IMR-90 (cell line): ENCODE data around the gene PDZRN3. TPM values are rescaled to one million over a fixed set of nuclear protein-coding genes. Genes with fewer than 3 reads are reported as not detected.

Source experiments
- ATAC-seq: fragments of 200-7000 bp; cut with Tn5 transposase; 2 replicates; pipeline ENCODE4 v1.9.1; 2020; ENCODE audit warnings: low read depth, mild to moderate bottlenecking, moderate library complexity
- BruUV-seq: library from RNA; stranded (reverse); fragments of 400-500 nt; replicated peaks from 2 replicates; lab custom pipeline; 2021; lab: Mats Ljungman, UMichigan
- CTCF ChIA-PET: fragments of 300-600 bp; formaldehyde crosslinking; extraction: SDS; loops from one replicate; lab custom pipeline; 2021; ENCODE audit warnings: antibody characterized with exemption; lab: Yijun Ruan, JAX
- POLR2A ChIA-PET: fragments of 300-600 bp; sonication (Branson Sonifier 250); formaldehyde crosslinking; loops from one replicate; lab custom pipeline; 2022; ENCODE audit warnings: antibody characterized with exemption; ENCODE audit not compliant: unreplicated experiment; lab: Charles Lee
- DNase-seq: peaks from one replicate; pipeline ENCODE4 v3.0.0; 2013
- H2AFZ ChIP-seq: replicated peaks from 2 replicates; pipeline ENCODE3; 2013; ENCODE audit warnings: low read length, mild to moderate bottlenecking; ENCODE audit not compliant: poor library complexity
- H2AK5ac ChIP-seq: 2 replicates; pipeline ENCODE4 v1.6.1; 2013; ENCODE audit warnings: low read depth, low read length, inconsistent platforms
- H2AK9ac ChIP-seq: replicated peaks from 2 replicates; pipeline ENCODE3; 2013; ENCODE audit warnings: mild to moderate bottlenecking, low read depth, low read length, moderate library complexity; ENCODE audit not compliant: poor library complexity
- H2BK120ac ChIP-seq: 2 replicates; pipeline ENCODE4 v1.6.1; 2013; ENCODE audit warnings: low read depth, low read length, inconsistent platforms
- H2BK15ac ChIP-seq: 3 replicates; pipeline ENCODE4 v1.6.1; 2013; ENCODE audit warnings: low read depth, low read length, inconsistent platforms
- H2BK20ac ChIP-seq: 2 replicates; pipeline ENCODE4 v1.6.1; 2013; ENCODE audit warnings: low read depth, mild to moderate bottlenecking, inconsistent platforms, low read length, moderate library complexity
- H2BK5ac ChIP-seq: 2 replicates; pipeline ENCODE4 v1.6.1; 2013; ENCODE audit warnings: mild to moderate bottlenecking, low read depth, low read length, inconsistent platforms; ENCODE audit not compliant: poor library complexity, severe bottlenecking
- H3K14ac ChIP-seq: replicated peaks from 2 replicates; pipeline ENCODE4 v1.6.1; 2013; ENCODE audit warnings: low read depth, low read length, inconsistent platforms
- H3K18ac ChIP-seq: 2 replicates; pipeline ENCODE4 v1.6.1; 2013; ENCODE audit warnings: low read depth, low read length, control low read depth
- H3K23ac ChIP-seq: 2 replicates; pipeline ENCODE4 v1.6.1; 2013; ENCODE audit warnings: low read depth, low read length, inconsistent platforms
- H3K27ac ChIP-seq: 2 replicates; pipeline ENCODE4 v1.5.1; 2013; ENCODE audit warnings: mild to moderate bottlenecking, control low read depth, low read length; ENCODE audit not compliant: insufficient read depth
- H3K27me3 ChIP-seq: 2 replicates; pipeline ENCODE4 v1.6.1; 2013; ENCODE audit warnings: low read length; ENCODE audit not compliant: control insufficient read depth, insufficient read depth
- H3K36me3 ChIP-seq: 2 replicates; pipeline ENCODE4 v1.6.1; 2013; ENCODE audit warnings: low read length, mixed read lengths; ENCODE audit not compliant: control insufficient read depth, insufficient read depth
- H3K4ac ChIP-seq: 2 replicates; pipeline ENCODE4 v1.6.1; 2013; ENCODE audit warnings: low read depth, low read length, inconsistent platforms
- H3K4me1 ChIP-seq: 2 replicates; pipeline ENCODE4 v1.6.1; 2013; ENCODE audit warnings: low read length, mixed read lengths; ENCODE audit not compliant: control insufficient read depth, insufficient read depth
- H3K4me2 ChIP-seq: 2 replicates; pipeline ENCODE4 v1.6.1; 2013; ENCODE audit warnings: low read depth, mild to moderate bottlenecking, control low read depth, low read length, moderate library complexity
- H3K4me3 ChIP-seq: 2 replicates; pipeline ENCODE4 v1.5.1; 2013; ENCODE audit warnings: low read depth, mild to moderate bottlenecking, control low read depth, low read length, moderate library complexity; ENCODE audit not compliant: insufficient read depth
- H3K56ac ChIP-seq: 2 replicates; pipeline ENCODE4 v1.6.1; 2013; ENCODE audit warnings: low read length, inconsistent platforms; ENCODE audit not compliant: insufficient read depth; ENCODE audit errors: extremely low read depth
- H3K79me1 ChIP-seq, 2 experiments: 2 replicates each; pipeline ENCODE4 v1.6.1; 2013; ENCODE audit warnings: low read length in 2 of 2, inconsistent platforms in 1 of 2, low read depth in 1 of 2
- H3K9ac ChIP-seq: 2 replicates; pipeline ENCODE4 v1.6.1; 2013; ENCODE audit warnings: low read depth, low read length, control low read depth
- H3K9me1 ChIP-seq: 2 replicates; pipeline ENCODE4 v1.6.1; 2013; ENCODE audit warnings: low read length, inconsistent platforms; ENCODE audit not compliant: insufficient read depth
- H3K9me3 ChIP-seq: 2 replicates; pipeline ENCODE4 v1.6.1; 2013; ENCODE audit warnings: low read length; ENCODE audit not compliant: control insufficient read depth, insufficient read depth
- H4K20me1 ChIP-seq: 2 replicates; pipeline ENCODE4 v1.6.1; 2013; ENCODE audit warnings: low read length, inconsistent platforms; ENCODE audit not compliant: insufficient read depth
- H4K5ac ChIP-seq: 2 replicates; pipeline ENCODE4 v1.6.1; 2013; ENCODE audit warnings: mild to moderate bottlenecking, low read depth, low read length, control low read depth
- H4K8ac ChIP-seq, 2 experiments: 2 replicates each; pipeline ENCODE4 v1.6.1; 2013; ENCODE audit warnings: low read depth in 2 of 2, low read length in 2 of 2, control low read depth in 1 of 2, inconsistent platforms in 1 of 2
- H4K91ac ChIP-seq: 2 replicates; pipeline ENCODE4 v1.6.1; 2013; ENCODE audit warnings: low read depth, low read length, inconsistent platforms; ENCODE audit not compliant: insufficient read depth
- BHLHE40 ChIP-seq: fragments of 150-350 bp; IDR thresholded peaks from 2 replicates; pipeline ENCODE4 v1.6.1; 2016; ENCODE audit warnings: mild to moderate bottlenecking, low read depth, low read length
- CEBPB ChIP-seq: IDR thresholded peaks from 2 replicates; pipeline ENCODE4 v1.6.1; 2012; ENCODE audit warnings: low read depth, low read length, improper control_type of control experiment
- CHD1 ChIP-seq: IDR thresholded peaks from 2 replicates; pipeline ENCODE4 v1.6.1; 2012; ENCODE audit warnings: low read depth, low read length, improper control_type of control experiment
- FOS ChIP-seq: fragments of 150-350 bp; IDR thresholded peaks from 2 replicates; pipeline ENCODE4 v1.6.1; 2016; ENCODE audit warnings: low read depth, low read length
- MAZ ChIP-seq: IDR thresholded peaks from 2 replicates; pipeline ENCODE4 v1.6.1; 2012; ENCODE audit warnings: low read depth, mild to moderate bottlenecking, low read length, improper control_type of control experiment, moderate library complexity, borderline replicate concordance
- MXI1 ChIP-seq: IDR thresholded peaks from 2 replicates; pipeline ENCODE4 v1.6.1; 2012; ENCODE audit warnings: low read depth, mild to moderate bottlenecking, low read length, moderate library complexity, borderline replicate concordance
- NFE2L2 ChIP-seq: fragments of 150-350 bp; IDR thresholded peaks from 2 replicates; pipeline ENCODE4 v1.6.1; 2016; ENCODE audit warnings: low read depth, mild to moderate bottlenecking, low read length
- RCOR1 ChIP-seq: IDR thresholded peaks from 2 replicates; pipeline ENCODE4 v1.6.1; 2012; ENCODE audit warnings: mild to moderate bottlenecking, low read length, improper control_type of control experiment; ENCODE audit not compliant: insufficient replicate concordance
- RFX5 ChIP-seq: IDR thresholded peaks from 2 replicates; pipeline ENCODE4 v1.8.0; 2012; ENCODE audit warnings: low read depth, mild to moderate bottlenecking, low read length, moderate library complexity
- WGBS, 2 experiments: methylation state at CpG; one replicate each; pipeline versions ENCODE4 v1.1.5 to v1.1.7; 2013; ENCODE audit warnings: missing lambda C conversion rate in 2 of 2; ENCODE audit not compliant: insufficient read length in 1 of 2; ENCODE audit errors: extremely low coverage in 2 of 2; 5-methylcytosine and 5-hydroxymethylcytosine counted together
- dilution Hi-C: fragments of 300-500 bp; cut with HindIII; formaldehyde crosslinking; loops from one replicate; pipeline ENCODE4 v1.14.3; 2018; ENCODE audit warnings: low sequenced_read_pairs; ENCODE audit not compliant: unreplicated experiment
- in situ Hi-C: fragments of 300-500 bp; cut with MboI; formaldehyde crosslinking; loops from 3 replicates; pipeline ENCODE4 v1.14.3; 2019; ENCODE audit warnings: low sequenced_read_pairs, inconsistent platforms, mixed read lengths
- intact Hi-C: fragments of 100-400 bp; cut with micrococcal nuclease; formaldehyde crosslinking; loops from 2 replicates; pipeline ENCODE4 v1.10.0; 2022
- polyA plus RNA-seq, 3 experiments: library from polyadenylated mRNA; depleted of rRNA; stranded (reverse); fragments of >200 nt; gene quantifications; 2 replicates each; pipeline ENCODE4 v1.2.3, GENCODE V29; 2012; ENCODE audit warnings: low replicate concordance in 1 of 3
- total RNA-seq: library from RNA; depleted of rRNA; stranded (reverse); fragments of >200 nt; gene quantifications from 2 replicates; pipeline ENCODE4 v1.2.3, GENCODE V29; 2012
- TF ChIP-seq, protein P1 (sequence below): conservative IDR thresholded peaks from 2 replicates; pipeline ENCODE4 v1.5.1; 2012; ENCODE audit warnings: mild to moderate bottlenecking, low read depth, low read length, improper control_type of control experiment
- TF ChIP-seq, protein P2 (sequence below): fragments of 150-350 bp; IDR thresholded peaks from 2 replicates; pipeline ENCODE4 v1.6.1; 2016; ENCODE audit warnings: low read depth, mild to moderate bottlenecking, low read length, moderate library complexity, borderline replicate concordance
- TF ChIP-seq, protein P3 (sequence below): fragments of 150-350 bp; IDR thresholded peaks from 2 replicates; pipeline ENCODE4 v1.6.1; 2017; ENCODE audit warnings: mild to moderate bottlenecking, antibody characterized with exemption, low read length, low read depth

Gene PDZRN3
- total and polyA plus RNA-seq, 2 of the 4 experiments (the other 2 are of a cell fraction) = 9.4 to 17.0 TPM

DNA sequence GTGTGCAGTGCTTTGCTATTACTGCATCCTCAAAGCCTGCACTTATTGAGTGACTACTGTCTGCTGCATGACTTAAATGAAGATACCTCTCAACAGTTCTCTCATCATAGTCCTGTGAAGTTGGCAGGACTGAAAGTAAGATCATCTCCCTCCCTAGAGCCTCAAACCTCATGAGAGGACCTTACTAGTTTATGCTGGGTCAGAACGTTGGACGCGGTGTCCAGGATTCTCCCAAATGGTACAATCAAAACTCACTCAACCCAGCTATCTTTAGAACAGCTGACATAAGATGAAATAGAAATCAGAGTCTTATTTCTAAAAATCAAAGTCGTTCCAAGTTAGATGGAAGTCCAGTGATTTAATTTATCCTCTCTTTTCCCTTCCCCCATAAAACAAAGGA, 219.7 kb downstream of the PDZRN3 start:
- no peak overlapping the region for H4K91ac ChIP-seq
- no peak overlapping the region for H3K4me2 ChIP-seq
- no peak overlapping the region for H3K4ac ChIP-seq
- POLR2A ChIA-PET = no interaction called here
- no peak overlapping the region; the same call in 1 of the 2 replicates for H3K18ac ChIP-seq
- no peak overlapping the region for H4K5ac ChIP-seq
- no CpG with 5 or more reads among the region's 4 CpGs for WGBS, 2 experiments
- no peak overlapping the region for H2AK9ac ChIP-seq
- no peak overlapping the region for H3K56ac ChIP-seq
- H3K4me3 ChIP-seq = no peak overlapping the region
- H2BK5ac ChIP-seq = no peak overlapping the region
- in situ Hi-C loops (no loop called here), dilution Hi-C loops (no loop called here), intact Hi-C loops (no loop called here)
- no peak for DNase-seq
- peaks cover 2 to 4% of the 10 kb centered on the region in 2 experiments; a peak in 2 of 4 replicates for H3K79me1 ChIP-seq
- H4K8ac ChIP-seq = no peak overlapping the region
- TF ChIP-seq FOS (no peak), MAZ (no peak), MXI1 (no peak), BHLHE40 (no peak), RCOR1 (no peak), CEBPB (no peak), RFX5 (no peak), NFE2L2 (no peak), CHD1 (no peak)
- TF ChIP-seq, protein P1, sequence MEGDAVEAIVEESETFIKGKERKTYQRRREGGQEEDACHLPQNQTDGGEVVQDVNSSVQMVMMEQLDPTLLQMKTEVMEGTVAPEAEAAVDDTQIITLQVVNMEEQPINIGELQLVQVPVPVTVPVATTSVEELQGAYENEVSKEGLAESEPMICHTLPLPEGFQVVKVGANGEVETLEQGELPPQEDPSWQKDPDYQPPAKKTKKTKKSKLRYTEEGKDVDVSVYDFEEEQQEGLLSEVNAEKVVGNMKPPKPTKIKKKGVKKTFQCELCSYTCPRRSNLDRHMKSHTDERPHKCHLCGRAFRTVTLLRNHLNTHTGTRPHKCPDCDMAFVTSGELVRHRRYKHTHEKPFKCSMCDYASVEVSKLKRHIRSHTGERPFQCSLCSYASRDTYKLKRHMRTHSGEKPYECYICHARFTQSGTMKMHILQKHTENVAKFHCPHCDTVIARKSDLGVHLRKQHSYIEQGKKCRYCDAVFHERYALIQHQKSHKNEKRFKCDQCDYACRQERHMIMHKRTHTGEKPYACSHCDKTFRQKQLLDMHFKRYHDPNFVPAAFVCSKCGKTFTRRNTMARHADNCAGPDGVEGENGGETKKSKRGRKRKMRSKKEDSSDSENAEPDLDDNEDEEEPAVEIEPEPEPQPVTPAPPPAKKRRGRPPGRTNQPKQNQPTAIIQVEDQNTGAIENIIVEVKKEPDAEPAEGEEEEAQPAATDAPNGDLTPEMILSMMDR = no peak
- TF ChIP-seq, protein P2, sequence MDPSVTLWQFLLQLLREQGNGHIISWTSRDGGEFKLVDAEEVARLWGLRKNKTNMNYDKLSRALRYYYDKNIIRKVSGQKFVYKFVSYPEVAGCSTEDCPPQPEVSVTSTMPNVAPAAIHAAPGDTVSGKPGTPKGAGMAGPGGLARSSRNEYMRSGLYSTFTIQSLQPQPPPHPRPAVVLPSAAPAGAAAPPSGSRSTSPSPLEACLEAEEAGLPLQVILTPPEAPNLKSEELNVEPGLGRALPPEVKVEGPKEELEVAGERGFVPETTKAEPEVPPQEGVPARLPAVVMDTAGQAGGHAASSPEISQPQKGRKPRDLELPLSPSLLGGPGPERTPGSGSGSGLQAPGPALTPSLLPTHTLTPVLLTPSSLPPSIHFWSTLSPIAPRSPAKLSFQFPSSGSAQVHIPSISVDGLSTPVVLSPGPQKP = no peak
- TF ChIP-seq, protein P3, sequence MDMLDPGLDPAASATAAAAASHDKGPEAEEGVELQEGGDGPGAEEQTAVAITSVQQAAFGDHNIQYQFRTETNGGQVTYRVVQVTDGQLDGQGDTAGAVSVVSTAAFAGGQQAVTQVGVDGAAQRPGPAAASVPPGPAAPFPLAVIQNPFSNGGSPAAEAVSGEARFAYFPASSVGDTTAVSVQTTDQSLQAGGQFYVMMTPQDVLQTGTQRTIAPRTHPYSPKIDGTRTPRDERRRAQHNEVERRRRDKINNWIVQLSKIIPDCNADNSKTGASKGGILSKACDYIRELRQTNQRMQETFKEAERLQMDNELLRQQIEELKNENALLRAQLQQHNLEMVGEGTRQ = no peak
- H3K36me3 ChIP-seq = peaks cover 8% of the 10 kb centered on the region; the same call in 1 of the 2 replicates
- H2AK5ac ChIP-seq = no peak overlapping the region
- no peak overlapping the region for H3K27ac ChIP-seq
- CTCF ChIA-PET = no interaction called here
- H2BK15ac ChIP-seq = no peak overlapping the region
- H3K23ac ChIP-seq = no peak overlapping the region
- H3K4me1 ChIP-seq = peaks cover 27% of the 10 kb centered on the region
- H3K9me1 ChIP-seq = peaks cover 7% of the 10 kb centered on the region
- H2BK20ac ChIP-seq = no peak overlapping the region
- peaks cover 7% of the 10 kb centered on the region; the same call in 1 of the 2 replicates for H4K20me1 ChIP-seq
- no peak overlapping the region for H2AFZ ChIP-seq
- no peak overlapping the region for H3K9ac ChIP-seq
- no peaks in the 10 kb centered on the region for H3K27me3 ChIP-seq
- ATAC-seq = no peak
- H3K14ac ChIP-seq = no peak overlapping the region
- no peak overlapping the region for H2BK120ac ChIP-seq
- BruUV-seq = no TSS peak
- H3K9me3 ChIP-seq = no peaks in the 10 kb centered on the region
